Mesenchymal stem cell (in vitro differentiated cells and primary cell): Measurements from ENCODE around the gene ZFAND6.

ENCODE experiments used
- DNase-seq: peaks from one replicate; pipeline ENCODE4 v3.0.0-alpha.2; 2013
- H2AFZ ChIP-seq: one replicate; pipeline ENCODE4 v1.6.1; 2013; ENCODE audit warnings: low read depth, mild to moderate bottlenecking, control low read depth, inconsistent platforms, low read length, moderate library complexity
- H2AK5ac ChIP-seq: 2 replicates; pipeline ENCODE4 v1.6.1; 2013; ENCODE audit warnings: low read length, moderate library complexity, mild to moderate bottlenecking, inconsistent platforms; ENCODE audit not compliant: severe bottlenecking
- H2BK120ac ChIP-seq: one replicate; pipeline ENCODE4 v1.6.1; 2013; ENCODE audit warnings: low read depth, mild to moderate bottlenecking, inconsistent platforms, low read length, moderate library complexity
- H2BK12ac ChIP-seq, 2 experiments: one replicate each; pipeline ENCODE4 v1.6.1; 2013; ENCODE audit warnings: inconsistent platforms in 2 of 2, low read length in 2 of 2, mild to moderate bottlenecking in 2 of 2, moderate library complexity in 2 of 2, control low read depth in 1 of 2
- H2BK15ac ChIP-seq: one replicate; pipeline ENCODE4 v1.6.1; 2013; ENCODE audit warnings: mild to moderate bottlenecking, low read depth, inconsistent platforms; ENCODE audit not compliant: poor library complexity, severe bottlenecking
- H2BK5ac ChIP-seq: 2 replicates; pipeline ENCODE4 v1.6.1; 2013; ENCODE audit warnings: low read depth, mild to moderate bottlenecking, low read length, control low read depth, inconsistent platforms; ENCODE audit not compliant: poor library complexity, severe bottlenecking
- H3K14ac ChIP-seq, 2 experiments: one replicate each; pipeline ENCODE4 v1.6.1; 2013; ENCODE audit warnings: inconsistent platforms in 2 of 2, low read length in 2 of 2, control low read depth in 1 of 2, mild to moderate bottlenecking in 1 of 2, moderate library complexity in 1 of 2
- H3K18ac ChIP-seq, 2 experiments: one replicate each; pipeline ENCODE4 v1.6.1; 2013; ENCODE audit warnings: inconsistent platforms in 2 of 2, low read length in 2 of 2, control low read depth in 1 of 2, low read depth in 1 of 2, mild to moderate bottlenecking in 1 of 2
- H3K23ac ChIP-seq, 2 experiments: one replicate each; pipeline ENCODE4 v1.6.1; 2013; ENCODE audit warnings: inconsistent platforms in 2 of 2, low read length in 2 of 2, mild to moderate bottlenecking in 2 of 2, moderate library complexity in 2 of 2, control low read depth in 1 of 2
- H3K27ac ChIP-seq: 2 replicates; pipeline ENCODE4 v1.5.1; 2013; ENCODE audit warnings: mild to moderate bottlenecking, moderate library complexity, low read length, control low read depth, inconsistent platforms; ENCODE audit not compliant: poor library complexity, severe bottlenecking
- H3K27me3 ChIP-seq, 2 experiments: 2 replicates each; pipeline versions ENCODE4 v1.6.1 to v1.7.0; 2013; ENCODE audit warnings: low read length in 2 of 2, mild to moderate bottlenecking in 2 of 2, moderate library complexity in 2 of 2, control low read depth in 1 of 2, inconsistent platforms in 1 of 2; ENCODE audit not compliant: control insufficient read depth in 1 of 2, insufficient read depth in 1 of 2
- H3K36me3 ChIP-seq, 2 experiments: 2 replicates each; pipeline versions ENCODE4 v1.6.1 to v1.7.0; 2013; ENCODE audit warnings: low read length in 2 of 2, control low read depth in 1 of 2, inconsistent platforms in 1 of 2, low read depth in 1 of 2, mild to moderate bottlenecking in 1 of 2; ENCODE audit not compliant: insufficient read depth in 2 of 2, control insufficient read depth in 1 of 2
- H3K4ac ChIP-seq, 2 experiments: one replicate each; pipeline ENCODE4 v1.6.1; 2013; ENCODE audit warnings: inconsistent platforms in 2 of 2, low read length in 2 of 2, mild to moderate bottlenecking in 2 of 2, moderate library complexity in 2 of 2, control low read depth in 1 of 2, low read depth in 1 of 2
- H3K4me1 ChIP-seq: 2 replicates; pipeline ENCODE4 v1.6.1; 2013; ENCODE audit warnings: low read depth, low read length, control low read depth; ENCODE audit not compliant: control insufficient read depth, insufficient read depth
- H3K4me2 ChIP-seq: 2 replicates; pipeline ENCODE4 v1.6.1; 2013; ENCODE audit warnings: low read length, mild to moderate bottlenecking, inconsistent platforms; ENCODE audit not compliant: poor library complexity, severe bottlenecking
- H3K4me3 ChIP-seq, 2 experiments: 2 replicates each; pipeline versions ENCODE4 v1.5.1 to v1.7.0; 2013; ENCODE audit warnings: low read length in 2 of 2, mild to moderate bottlenecking in 2 of 2, control low read depth in 1 of 2, low read depth in 1 of 2; ENCODE audit not compliant: insufficient read depth in 1 of 2
- H3K79me1 ChIP-seq: replicated peaks from 2 replicates; pipeline ENCODE4 v1.6.1; 2013; ENCODE audit warnings: mild to moderate bottlenecking, control low read depth, low read length, inconsistent platforms; ENCODE audit not compliant: poor library complexity, severe bottlenecking
- H3K9ac ChIP-seq: 2 replicates; pipeline ENCODE4 v1.7.0; 2013; ENCODE audit warnings: mild to moderate bottlenecking, low read length, moderate library complexity
- H3K9me3 ChIP-seq: 2 replicates; pipeline ENCODE4 v1.7.0; 2013; ENCODE audit warnings: mild to moderate bottlenecking, low read length; ENCODE audit not compliant: control insufficient read depth
- H4K8ac ChIP-seq: one replicate; pipeline ENCODE4 v1.6.1; 2013; ENCODE audit warnings: inconsistent platforms, mild to moderate bottlenecking, low read length, moderate library complexity
- H4K91ac ChIP-seq: one replicate; pipeline ENCODE4 v1.6.1; 2013; ENCODE audit warnings: mild to moderate bottlenecking, low read length, inconsistent platforms
- WGBS: methylation state at CpG from one replicate; pipeline ENCODE4 v1.1.7; 2013; ENCODE audit warnings: mixed read lengths; 5-methylcytosine and 5-hydroxymethylcytosine counted together

The ZFAND6 gene

GRCh38 chr15:80026310-80026709, 33.2 kb upstream of the ZFAND6 start:
- H2BK15ac ChIP-seq, result no peak overlapping the region
- H3K14ac ChIP-seq, result no peak overlapping the region
- no peaks in the 10 kb centered on the region for H3K9me3 ChIP-seq
- H3K27me3 ChIP-seq, result peaks cover 0 to 3% of the 10 kb centered on the region in 2 experiments
- no peak overlapping the region for H3K18ac ChIP-seq
- no peak overlapping the region for H3K9ac ChIP-seq
- 79% methylated on average over 3 of the region's 3 CpGs for WGBS
- no peak for DNase-seq
- no peak overlapping the region for H2BK5ac ChIP-seq
- no peak overlapping the region for H4K8ac ChIP-seq
- H4K91ac ChIP-seq, result no peak overlapping the region
- H3K4me2 ChIP-seq, result no peak overlapping the region
- H2AFZ ChIP-seq, result no peak overlapping the region
- H2AK5ac ChIP-seq, result no peak overlapping the region
- H3K4me3 ChIP-seq, result no peak overlapping the region
- H2BK120ac ChIP-seq, result no peak overlapping the region
- H3K36me3 ChIP-seq, result no peaks in the 10 kb centered on the region
- no peaks in the 10 kb centered on the region for H3K4me1 ChIP-seq
- no peak overlapping the region for H3K23ac ChIP-seq
- no peak overlapping the region for H3K4ac ChIP-seq
- no peaks in the 10 kb centered on the region for H3K79me1 ChIP-seq
- H2BK12ac ChIP-seq, result no peak overlapping the region
- no peak overlapping the region for H3K27ac ChIP-seq

DNA sequence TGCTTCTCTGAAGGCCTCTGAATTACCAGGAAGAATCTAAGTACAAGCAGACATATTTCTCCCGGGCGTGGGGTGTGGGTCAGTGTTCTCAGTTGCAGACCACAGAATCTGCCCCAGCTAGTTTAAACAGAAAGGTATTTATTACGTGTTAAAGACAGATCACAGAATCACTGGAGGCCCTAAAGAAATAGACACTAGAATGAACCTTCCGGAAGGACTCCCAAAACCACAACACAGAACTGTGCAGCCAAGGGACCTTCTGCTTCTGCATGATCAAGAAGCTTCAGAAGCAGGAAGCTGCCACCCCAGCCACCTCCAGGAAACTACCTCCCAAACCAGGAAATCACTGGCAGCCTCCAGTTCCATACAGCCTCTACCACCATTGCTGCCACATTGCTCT, 32.7 kb upstream of the ZFAND6 start:
- H3K23ac ChIP-seq, result no peak overlapping the region
- H2BK120ac ChIP-seq, result no peak overlapping the region
- no peak overlapping the region for H3K9ac ChIP-seq
- no peak overlapping the region for H2BK15ac ChIP-seq
- H2BK5ac ChIP-seq, result no peak overlapping the region
- H4K8ac ChIP-seq, result no peak overlapping the region
- no peak overlapping the region for H2AK5ac ChIP-seq
- H3K27ac ChIP-seq, result no peak overlapping the region
- DNase-seq, result no peak
- no peaks in the 10 kb centered on the region for H3K79me1 ChIP-seq
- H2BK12ac ChIP-seq, result no peak overlapping the region
- no peak overlapping the region for H3K4ac ChIP-seq
- no peak overlapping the region for H2AFZ ChIP-seq
- H3K4me3 ChIP-seq, result no peak overlapping the region
- peaks cover 0 to 3% of the 10 kb centered on the region in 2 experiments for H3K27me3 ChIP-seq
- no peak overlapping the region for H4K91ac ChIP-seq
- WGBS, result 97% methylated on average over 4 of the region's 4 CpGs
- H3K14ac ChIP-seq, result no peak overlapping the region
- no peaks in the 10 kb centered on the region for H3K36me3 ChIP-seq
- no peak overlapping the region for H3K18ac ChIP-seq
- H3K4me1 ChIP-seq, result no peaks in the 10 kb centered on the region
- H3K9me3 ChIP-seq, result no peaks in the 10 kb centered on the region
- no peak overlapping the region for H3K4me2 ChIP-seq

DNA sequence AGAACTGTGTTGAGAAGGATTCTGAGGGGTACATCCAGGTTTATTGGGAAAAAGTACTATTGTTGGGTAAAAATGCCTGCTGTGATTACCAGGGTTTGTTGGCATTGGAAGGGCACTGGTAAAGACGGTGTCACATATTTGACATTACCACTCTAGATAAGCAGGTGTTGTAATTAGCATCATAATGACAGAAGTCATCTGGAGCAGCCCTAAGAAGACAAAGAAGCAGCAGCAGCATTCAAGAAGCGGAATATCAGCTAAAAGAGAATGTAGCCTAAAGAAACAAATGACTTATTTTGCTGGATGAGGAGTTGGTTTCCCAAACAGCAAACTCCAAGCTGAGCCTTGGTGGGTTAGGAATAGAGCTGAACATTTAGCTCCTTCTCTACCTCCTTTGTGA, 30.5 kb upstream of the ZFAND6 start:
- H2AFZ ChIP-seq, result no peak overlapping the region
- H3K9ac ChIP-seq, result no peak overlapping the region
- H3K4me3 ChIP-seq, result no peak overlapping the region
- H3K9me3 ChIP-seq, result no peaks in the 10 kb centered on the region
- no peaks in the 10 kb centered on the region for H3K79me1 ChIP-seq
- H3K23ac ChIP-seq, result no peak overlapping the region
- 50% methylated on average over 2 of the region's 2 CpGs for WGBS
- H3K4me2 ChIP-seq, result no peak overlapping the region
- peaks cover 11% of the 10 kb centered on the region for H3K4me1 ChIP-seq
- H2BK12ac ChIP-seq, result no peak overlapping the region
- no peak overlapping the region for H3K14ac ChIP-seq
- no peak overlapping the region for H2BK15ac ChIP-seq
- no peak overlapping the region for H4K8ac ChIP-seq
- H2BK5ac ChIP-seq, result no peak overlapping the region
- no peak overlapping the region for H3K18ac ChIP-seq
- H2AK5ac ChIP-seq, result no peak overlapping the region
- H3K27ac ChIP-seq, result no peak overlapping the region
- no peak overlapping the region for H3K4ac ChIP-seq
- DNase-seq, result no peak
- no peak overlapping the region for H2BK120ac ChIP-seq
- H3K36me3 ChIP-seq, result no peaks in the 10 kb centered on the region
- no peaks in the 10 kb centered on the region for H3K27me3 ChIP-seq
- H4K91ac ChIP-seq, result no peak overlapping the region

DNA sequence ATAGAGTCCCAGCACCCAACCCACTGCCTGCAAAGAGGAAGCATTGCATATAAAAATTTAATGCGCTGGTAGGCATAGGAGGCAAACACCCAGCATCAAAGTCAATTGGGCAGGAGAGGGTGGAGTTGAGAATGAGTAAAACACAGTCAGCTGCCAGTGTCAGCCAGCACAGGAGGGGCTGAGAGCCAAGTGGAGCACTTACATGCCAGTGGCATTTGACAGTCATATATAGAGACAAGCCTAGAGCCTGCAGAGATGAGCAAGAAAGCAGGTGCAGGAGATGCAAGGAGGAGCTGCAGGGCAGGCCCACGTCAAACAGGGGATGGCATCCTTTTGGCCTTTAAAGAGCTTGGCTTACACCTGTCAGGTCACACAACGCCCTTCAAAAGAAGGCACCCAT, 27.6 kb upstream of the ZFAND6 start:
- Histone ChIP-seq H2AFZ (no peak overlapping the region), H3K9me3 (no peaks in the 10 kb centered on the region), H3K27me3 (no peaks in the 10 kb centered on the region), H3K36me3 (no peaks in the 10 kb centered on the region), H4K8ac (no peak overlapping the region), H3K23ac (no peak overlapping the region), H3K4me1 (peaks cover 14% of the 10 kb centered on the region), H3K4me3 (no peak overlapping the region), H2BK5ac (no peak overlapping the region), H3K27ac (no peak overlapping the region), H2BK15ac (no peak overlapping the region), H3K9ac (no peak overlapping the region), H3K4ac (no peak overlapping the region), H3K4me2 (no peak overlapping the region), H3K14ac (no peak overlapping the region), H3K18ac (no peak overlapping the region), H4K91ac (no peak overlapping the region), H2AK5ac (no peak overlapping the region), H3K79me1 (no peaks in the 10 kb centered on the region), H2BK120ac (no peak overlapping the region), H2BK12ac (no peak overlapping the region)
- WGBS, result 55% methylated on average over 3 of the region's 3 CpGs
- no peak for DNase-seq
